Measurements from ENCODE around the gene GJA4. TPM values are rescaled to one million over a fixed set of nuclear protein-coding genes. Genes with fewer than 3 reads are reported as not detected.

GJA4 gene
- total RNA-seq, 4 donors from 2014 or later, result 5.3 to 15.2 (median 11.8) TPM

DNA sequence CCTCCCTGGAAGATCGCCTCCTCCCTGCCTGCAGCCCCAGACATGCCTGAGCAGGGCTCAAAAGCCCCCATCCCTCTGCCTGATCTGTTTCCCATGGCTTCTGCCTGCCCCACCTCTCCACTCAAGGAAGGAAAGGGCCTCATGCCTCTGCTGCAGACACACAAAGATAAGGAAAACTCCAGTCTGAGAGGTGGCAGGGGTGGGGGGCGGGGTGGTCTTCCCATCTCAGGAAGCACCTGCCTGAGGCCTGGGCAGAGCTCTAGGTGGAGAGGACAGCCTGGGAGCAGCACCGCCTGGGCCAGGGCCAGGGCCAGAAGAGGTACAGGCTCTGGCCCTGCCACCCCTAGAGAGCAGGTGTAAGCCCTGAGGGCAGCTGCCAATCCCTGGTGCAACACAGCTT, 15.9 kb upstream of the GJA4 start:
- no peak overlapping the region for H3K4me3 ChIP-seq
- peak overlapping the region; percentile 37 for H3K27ac ChIP-seq
- WGBS, result no CpG with 5 or more reads among the region's 3 CpGs
- TF ChIP-seq EP300 (IDR thresholded peaks at IDR 0.05) (no peak), POLR2AphosphoS5 (IDR thresholded peaks at IDR 0.05) (no peak), POLR2A (IDR thresholded peaks at IDR 0.05) (no peak)
- TF ChIP-seq, protein P1, sequence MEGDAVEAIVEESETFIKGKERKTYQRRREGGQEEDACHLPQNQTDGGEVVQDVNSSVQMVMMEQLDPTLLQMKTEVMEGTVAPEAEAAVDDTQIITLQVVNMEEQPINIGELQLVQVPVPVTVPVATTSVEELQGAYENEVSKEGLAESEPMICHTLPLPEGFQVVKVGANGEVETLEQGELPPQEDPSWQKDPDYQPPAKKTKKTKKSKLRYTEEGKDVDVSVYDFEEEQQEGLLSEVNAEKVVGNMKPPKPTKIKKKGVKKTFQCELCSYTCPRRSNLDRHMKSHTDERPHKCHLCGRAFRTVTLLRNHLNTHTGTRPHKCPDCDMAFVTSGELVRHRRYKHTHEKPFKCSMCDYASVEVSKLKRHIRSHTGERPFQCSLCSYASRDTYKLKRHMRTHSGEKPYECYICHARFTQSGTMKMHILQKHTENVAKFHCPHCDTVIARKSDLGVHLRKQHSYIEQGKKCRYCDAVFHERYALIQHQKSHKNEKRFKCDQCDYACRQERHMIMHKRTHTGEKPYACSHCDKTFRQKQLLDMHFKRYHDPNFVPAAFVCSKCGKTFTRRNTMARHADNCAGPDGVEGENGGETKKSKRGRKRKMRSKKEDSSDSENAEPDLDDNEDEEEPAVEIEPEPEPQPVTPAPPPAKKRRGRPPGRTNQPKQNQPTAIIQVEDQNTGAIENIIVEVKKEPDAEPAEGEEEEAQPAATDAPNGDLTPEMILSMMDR (IDR thresholded peaks at IDR 0.05), result no peak
- peaks cover 19% of the 10 kb centered on the region for H3K27me3 ChIP-seq
- DNase-seq (ENCODE audit: low spot score in 2 of 2), result peak in 1 of 2 donors; percentile 48
- H3K4me1 ChIP-seq, result peaks cover 36% of the 10 kb centered on the region
- H3K9me3 ChIP-seq, result no peaks in the 10 kb centered on the region
- H3K36me3 ChIP-seq, result no peaks in the 10 kb centered on the region

DNA sequence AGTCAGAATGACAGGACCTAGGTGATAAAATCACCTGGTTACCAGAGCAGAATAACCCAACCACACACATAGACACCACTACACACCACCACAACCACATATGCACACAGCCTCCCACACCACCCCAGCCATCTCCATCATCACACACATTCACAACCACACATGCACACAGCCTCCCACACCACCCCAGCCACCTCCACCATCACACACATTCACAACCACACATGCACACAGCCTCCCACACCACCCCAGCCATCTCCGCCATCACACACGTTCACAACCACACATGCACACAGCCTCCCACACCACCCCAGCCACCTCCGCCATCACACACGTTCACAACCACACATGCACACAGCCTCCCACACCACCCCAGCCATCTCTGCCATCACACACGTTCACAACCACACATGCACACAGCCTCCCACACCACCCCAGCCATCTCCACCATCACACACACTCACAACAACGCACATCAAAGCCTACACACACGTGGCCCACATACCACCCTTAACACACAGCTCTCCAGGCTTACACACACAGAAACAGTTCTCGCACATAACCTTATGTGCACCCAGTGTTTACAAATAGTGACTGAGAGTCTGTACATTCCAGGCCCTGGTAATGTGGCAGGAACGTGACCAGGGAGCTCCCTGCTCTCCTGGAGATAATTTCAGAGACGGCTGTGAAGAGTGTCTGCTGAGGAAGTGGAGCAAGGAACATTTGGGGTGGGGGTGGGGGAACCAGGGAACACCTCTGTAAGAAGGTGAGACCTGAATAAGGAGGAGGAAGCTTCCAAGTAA, 15.1 kb upstream of the GJA4 start:
- Histone ChIP-seq H3K4me1 (peaks cover 36% of the 10 kb centered on the region), H3K9me3 (no peaks in the 10 kb centered on the region), H3K4me3 (no peak overlapping the region), H3K27me3 (peaks cover 25% of the 10 kb centered on the region), H3K27ac (peak overlapping the region; percentile 37), H3K36me3 (no peaks in the 10 kb centered on the region)
- 66% methylated on average over 9 of the region's 10 CpGs for WGBS
- TF ChIP-seq, protein P1 (IDR thresholded peaks at IDR 0.05), result no peak
- TF ChIP-seq EP300 (IDR thresholded peaks at IDR 0.05) (no peak), POLR2A (IDR thresholded peaks at IDR 0.05) (no peak), POLR2AphosphoS5 (IDR thresholded peaks at IDR 0.05) (no peak)
- DNase-seq (ENCODE audit: low spot score in 2 of 2), result peak in 1 of 2 donors; percentile 49

DNA sequence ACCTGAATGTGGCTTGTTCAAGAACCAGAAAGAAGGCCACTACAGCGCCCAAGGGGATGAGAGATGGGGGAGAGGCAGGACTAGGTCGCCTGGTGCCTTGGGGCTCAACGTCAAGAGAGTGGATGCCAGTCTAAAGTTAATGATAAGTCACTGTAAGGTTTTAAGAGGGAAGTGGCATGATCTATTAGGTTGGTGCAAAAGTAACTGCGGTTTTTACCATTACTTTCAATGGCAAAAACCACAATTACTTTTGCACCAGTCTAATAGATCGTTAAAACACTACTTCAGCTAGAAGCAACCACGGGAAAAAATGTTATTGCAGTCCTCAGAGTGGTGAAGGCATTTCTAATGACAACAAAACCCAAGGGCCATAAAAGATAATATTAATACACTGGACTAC, 14.4 kb upstream of the GJA4 start:
- WGBS, result 86% methylated on average over 6 of the region's 6 CpGs
- Histone ChIP-seq H3K4me1 (peaks cover 42% of the 10 kb centered on the region), H3K36me3 (no peaks in the 10 kb centered on the region), H3K4me3 (no peak overlapping the region), H3K27me3 (peaks cover 25% of the 10 kb centered on the region), H3K27ac (no peak overlapping the region), H3K9me3 (no peaks in the 10 kb centered on the region)
- TF ChIP-seq POLR2AphosphoS5 (IDR thresholded peaks at IDR 0.05) (no peak), EP300 (IDR thresholded peaks at IDR 0.05) (no peak), POLR2A (IDR thresholded peaks at IDR 0.05) (no peak)
- DNase-seq (ENCODE audit: low spot score in 2 of 2), result no peak

DNA sequence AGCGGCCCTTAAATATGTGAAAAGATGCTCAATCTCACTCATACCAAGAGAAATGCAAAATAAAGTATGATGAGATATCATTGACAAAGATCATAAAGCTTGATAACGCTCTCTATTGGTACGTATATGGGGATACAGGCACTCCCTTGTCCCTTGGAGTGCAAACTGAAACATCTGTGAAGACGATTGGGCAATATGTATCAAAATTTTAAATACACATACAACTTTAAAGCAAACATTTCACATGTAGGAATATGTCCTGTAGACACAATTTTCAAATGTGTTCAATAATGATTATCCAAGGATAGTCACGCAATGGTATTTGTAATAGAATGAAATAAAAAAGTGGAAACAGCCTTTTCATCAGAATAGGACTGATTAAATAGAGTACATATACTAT, 13.8 kb upstream of the GJA4 start:
- H3K27me3 ChIP-seq, result peaks cover 25% of the 10 kb centered on the region
- no peak for TF ChIP-seq POLR2A (IDR thresholded peaks at IDR 0.05)
- no peak for TF ChIP-seq EP300 (IDR thresholded peaks at IDR 0.05)
- no peak overlapping the region for H3K4me3 ChIP-seq
- H3K9me3 ChIP-seq, result no peaks in the 10 kb centered on the region
- peaks cover 47% of the 10 kb centered on the region for H3K4me1 ChIP-seq
- no peak for DNase-seq (ENCODE audit: low spot score in 2 of 2)
- 60% methylated on average over 5 of the region's 5 CpGs for WGBS
- no peaks in the 10 kb centered on the region for H3K36me3 ChIP-seq
- peak overlapping the region; percentile 97 for H3K27ac ChIP-seq

DNA sequence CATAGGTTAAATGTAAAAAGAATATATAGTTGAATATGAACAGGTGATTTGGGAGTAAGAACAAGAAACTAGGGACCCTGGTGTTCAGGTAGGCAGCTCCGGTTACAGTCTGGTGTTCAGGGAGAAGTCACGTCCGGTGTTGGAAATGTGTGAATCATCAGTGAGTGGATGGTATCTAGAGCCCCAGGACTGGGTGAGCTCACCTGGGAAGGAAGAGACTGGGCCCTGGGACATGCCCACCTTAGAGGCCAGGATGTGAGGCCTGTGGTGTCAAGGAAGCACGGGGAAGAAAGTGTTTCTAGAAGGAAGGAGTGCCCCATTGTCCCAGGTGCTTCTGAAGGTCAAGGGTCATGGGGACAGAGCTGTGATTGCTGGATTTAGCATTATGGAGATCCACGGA, 13.3 kb upstream of the GJA4 start:
- Histone ChIP-seq H3K36me3 (no peaks in the 10 kb centered on the region), H3K4me1 (peaks cover 51% of the 10 kb centered on the region), H3K4me3 (no peak overlapping the region), H3K9me3 (no peaks in the 10 kb centered on the region), H3K27ac (peak overlapping the region; percentile 97), H3K27me3 (peaks cover 22% of the 10 kb centered on the region)
- WGBS, result 55% methylated on average over 5 of the region's 5 CpGs
- TF ChIP-seq EP300 (IDR thresholded peaks at IDR 0.05), result no peak
- TF ChIP-seq POLR2A (IDR thresholded peaks at IDR 0.05), result no peak
- no peak for TF ChIP-seq POLR2AphosphoS5 (IDR thresholded peaks at IDR 0.05)
- TF ChIP-seq, protein P1 (IDR thresholded peaks at IDR 0.05), result no peak
- DNase-seq (ENCODE audit: low spot score in 2 of 2), result peak; percentile 24 to 32

DNA sequence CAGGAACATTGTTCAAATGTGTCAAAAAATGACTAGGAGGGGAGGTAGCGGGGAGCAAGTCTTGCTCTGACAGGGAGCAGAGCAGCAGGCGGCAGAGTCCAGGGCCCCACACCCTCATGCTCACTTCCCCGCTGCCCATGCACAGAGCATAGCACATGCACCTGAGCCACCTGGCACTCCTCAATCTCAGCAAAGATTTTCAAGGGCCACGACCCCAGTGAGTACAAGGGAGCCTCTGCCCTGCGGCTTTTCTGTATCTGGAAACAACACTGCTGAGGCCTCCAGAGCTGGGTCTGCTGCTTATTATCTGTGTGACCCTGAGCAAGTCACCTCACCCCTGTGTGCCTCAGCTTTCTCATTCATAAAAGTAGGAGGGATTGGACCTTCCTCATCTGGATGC, 12.8 kb upstream of the GJA4 start:
- Histone ChIP-seq H3K27ac (peak overlapping the region; percentile 97), H3K27me3 (peaks cover 22% of the 10 kb centered on the region), H3K4me1 (peaks cover 51% of the 10 kb centered on the region), H3K9me3 (no peaks in the 10 kb centered on the region), H3K4me3 (no peak overlapping the region), H3K36me3 (no peaks in the 10 kb centered on the region)
- 82% methylated on average over 4 of the region's 5 CpGs for WGBS
- TF ChIP-seq EP300 (IDR thresholded peaks at IDR 0.05) (no peak), POLR2AphosphoS5 (IDR thresholded peaks at IDR 0.05) (no peak), POLR2A (IDR thresholded peaks at IDR 0.05) (no peak)
- TF ChIP-seq, protein P1 (IDR thresholded peaks at IDR 0.05), result no peak
- peak; percentile 45 to 55 for DNase-seq (ENCODE audit: low spot score in 2 of 2)
